ENCODE measurements around the gene SFT2D2. TPM values are rescaled to one million over a fixed set of nuclear protein-coding genes. Genes with fewer than 3 reads are reported as not detected.

SFT2D2 gene
- total RNA-seq, 1 experiment from 2014 or later: 32.1 TPM

DNA sequence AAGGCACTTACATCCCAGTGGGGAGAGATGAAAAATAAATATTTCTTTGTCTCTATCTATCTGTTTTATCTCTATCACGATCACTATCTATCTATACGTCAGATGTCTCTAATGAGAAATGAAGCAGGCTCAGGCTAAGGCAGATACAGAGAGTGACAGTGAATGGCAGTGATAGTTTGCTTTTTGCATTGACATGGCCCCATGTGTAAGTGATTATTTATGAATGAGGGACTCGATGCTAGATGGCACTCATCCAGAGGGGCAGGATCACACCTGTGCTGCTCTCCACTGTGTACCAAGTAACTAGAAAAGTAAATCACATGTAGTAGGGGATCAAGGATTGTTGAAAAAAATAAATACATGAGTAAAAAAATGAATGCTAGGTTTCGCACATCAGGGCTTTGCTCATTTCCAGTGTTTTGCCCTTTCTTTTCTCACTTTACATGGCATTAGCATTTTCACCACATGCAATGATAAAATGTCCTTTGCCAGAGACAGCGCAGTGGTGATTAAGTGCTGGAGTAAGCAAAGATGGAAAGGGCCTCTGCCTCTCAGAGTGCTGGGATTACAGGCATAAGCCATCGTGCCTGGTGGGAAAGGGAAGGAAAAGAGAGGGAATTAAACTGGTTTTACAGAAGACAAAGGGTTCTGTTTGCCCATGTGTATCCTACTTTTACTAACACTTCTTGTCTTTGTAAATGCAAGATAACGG is 71.4 kb downstream of the SFT2D2 start:
- Histone ChIP-seq H4K91ac (ENCODE audit: insufficient read length, low read depth, low read length) (no peak overlapping the region), H3K18ac (ENCODE audit: insufficient read length, low read depth, low read length) (no peak overlapping the region), H3K4me2 (ENCODE audit: insufficient read depth, insufficient read length, low read length) (no peak overlapping the region), H3K27me3 (ENCODE audit: insufficient read depth, low read length) (no peaks in the 10 kb centered on the region), H3K23ac (ENCODE audit: insufficient read length, low read depth, low read length) (no peak overlapping the region), H3K4me1 (ENCODE audit: insufficient read depth, low read length) (no peaks in the 10 kb centered on the region; the same call in 1 of the 2 replicates), H3K27ac (ENCODE audit: insufficient read length, low read depth, low read length) (no peak overlapping the region), H2BK5ac (ENCODE audit: insufficient read length, low read length) (no peak overlapping the region), H2AK5ac (ENCODE audit: insufficient read length, low read length) (no peak overlapping the region), H2BK120ac (ENCODE audit: low read depth, low read length, poor library complexity, severe bottlenecking) (no peak overlapping the region), H3K79me2 (ENCODE audit: insufficient read depth, low read length) (no peaks in the 10 kb centered on the region), H3K14ac (ENCODE audit: insufficient read depth, low read length) (no peak overlapping the region), H4K5ac (ENCODE audit: insufficient read length, low read depth, low read length) (no peak overlapping the region), H2AFZ (ENCODE audit: low read length) (no peak overlapping the region), H3K79me1 (ENCODE audit: insufficient read depth, low read depth, low read length, poor library complexity, severe bottlenecking) (no peaks in the 10 kb centered on the region), H4K8ac (replicated peaks; ENCODE audit: insufficient read length, low read depth, low read length) (no peak overlapping the region), H2BK20ac (ENCODE audit: low read depth, low read length, poor library complexity, severe bottlenecking) (no peak overlapping the region), H2BK12ac (ENCODE audit: insufficient read length, low read depth, low read length) (no peak overlapping the region), H3T11ph (ENCODE audit: low read length) (no peak overlapping the region), H2BK15ac (ENCODE audit: low read depth, low read length) (no peak overlapping the region), H4K20me1 (ENCODE audit: control insufficient read depth, insufficient read depth, insufficient read length) (no peaks in the 10 kb centered on the region), H3K23me2 (ENCODE audit: insufficient read length, low read depth, low read length, poor library complexity, severe bottlenecking) (no peaks in the 10 kb centered on the region), H3K9me3 (ENCODE audit: control insufficient read depth, low read depth, low read length) (no peaks in the 10 kb centered on the region), H3K9ac (ENCODE audit: extremely low read depth, insufficient read length, low read length) (no peak overlapping the region), H3K56ac (ENCODE audit: insufficient read length, low read depth, low read length) (no peak overlapping the region), H3K4ac (ENCODE audit: low read depth, low read length) (no peak overlapping the region)
- peaks cover 0 to 2% of the 10 kb centered on the region in 2 experiments; a peak in 1 of 5 replicates for H3K9me3 Mint-ChIP-seq
- TF ChIP-seq, protein P1, sequence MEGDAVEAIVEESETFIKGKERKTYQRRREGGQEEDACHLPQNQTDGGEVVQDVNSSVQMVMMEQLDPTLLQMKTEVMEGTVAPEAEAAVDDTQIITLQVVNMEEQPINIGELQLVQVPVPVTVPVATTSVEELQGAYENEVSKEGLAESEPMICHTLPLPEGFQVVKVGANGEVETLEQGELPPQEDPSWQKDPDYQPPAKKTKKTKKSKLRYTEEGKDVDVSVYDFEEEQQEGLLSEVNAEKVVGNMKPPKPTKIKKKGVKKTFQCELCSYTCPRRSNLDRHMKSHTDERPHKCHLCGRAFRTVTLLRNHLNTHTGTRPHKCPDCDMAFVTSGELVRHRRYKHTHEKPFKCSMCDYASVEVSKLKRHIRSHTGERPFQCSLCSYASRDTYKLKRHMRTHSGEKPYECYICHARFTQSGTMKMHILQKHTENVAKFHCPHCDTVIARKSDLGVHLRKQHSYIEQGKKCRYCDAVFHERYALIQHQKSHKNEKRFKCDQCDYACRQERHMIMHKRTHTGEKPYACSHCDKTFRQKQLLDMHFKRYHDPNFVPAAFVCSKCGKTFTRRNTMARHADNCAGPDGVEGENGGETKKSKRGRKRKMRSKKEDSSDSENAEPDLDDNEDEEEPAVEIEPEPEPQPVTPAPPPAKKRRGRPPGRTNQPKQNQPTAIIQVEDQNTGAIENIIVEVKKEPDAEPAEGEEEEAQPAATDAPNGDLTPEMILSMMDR (conservative IDR thresholded peaks at IDR 0.05): no peak
- H3K27me3 Mint-ChIP-seq (ENCODE audit: low read depth): no peaks in the 10 kb centered on the region
- no CpG with 5 or more reads among the region's 7 CpGs for WGBS (ENCODE audit: extremely low coverage, insufficient read length, low lambda C conversion rate)
- DNase-seq: no peak
- no peaks in the 10 kb centered on the region; a peak in 1 of 7 replicates for H3K36me3 Mint-ChIP-seq (ENCODE audit: insufficient read depth in 1 of 3, low read depth in 3 of 3)
- H3K27ac Mint-ChIP-seq: no peak overlapping the region
- H3K4me3 Mint-ChIP-seq: no peak overlapping the region
- peaks cover 0 to 3% of the 10 kb centered on the region in 2 experiments; a peak in 1 of 4 replicates for H3K4me1 Mint-ChIP-seq

Data from H9 (cell line).